Measurements from ENCODE around the gene CDH9. TPM values are rescaled to one million over a fixed set of nuclear protein-coding genes. Genes with fewer than 3 reads are reported as not detected.

CDH9 gene
- total RNA-seq, 2 experiments from 2014 or later, result not detected

GRCh38 chr5:26843677-26844076 lies 194.7 kb downstream of the CDH9 start:
- DNase-seq (no peak), ATAC-seq (no peak)
- Mint-ChIP-seq H3K27me3 (no peaks in the 10 kb centered on the region), H3K27ac (no peak overlapping the region), H3K36me3 (no peaks in the 10 kb centered on the region), H3K9me3 (ENCODE audit: low read depth) (peaks cover 8% of the 10 kb centered on the region), H3K4me3 (no peak overlapping the region), H3K4me1 (no peaks in the 10 kb centered on the region)
- CTCF ChIA-PET, result no interaction called here

GRCh38 chr5:26833596-26833995 lies 204.8 kb downstream of the CDH9 start:
- H3K4me3 Mint-ChIP-seq, result no peak overlapping the region
- no peaks in the 10 kb centered on the region for H3K27me3 Mint-ChIP-seq
- DNase-seq, result no peak
- H3K27ac Mint-ChIP-seq, result no peak overlapping the region
- ATAC-seq, result no peak
- H3K9me3 Mint-ChIP-seq (ENCODE audit: low read depth), result peaks cover 10% of the 10 kb centered on the region
- no peaks in the 10 kb centered on the region for H3K36me3 Mint-ChIP-seq
- H3K4me1 Mint-ChIP-seq, result no peaks in the 10 kb centered on the region
- CTCF ChIA-PET, result no interaction called here

All from activated CD8-positive, alpha-beta memory T cell treated with anti-CD3 and anti-CD28 coated beads, Interleukin-2, amount 10 ng/mL, durations not matched to agents 7 days and 5 days (primary cell).